ENCODE measurements around the gene LRRC8E.

DNA sequence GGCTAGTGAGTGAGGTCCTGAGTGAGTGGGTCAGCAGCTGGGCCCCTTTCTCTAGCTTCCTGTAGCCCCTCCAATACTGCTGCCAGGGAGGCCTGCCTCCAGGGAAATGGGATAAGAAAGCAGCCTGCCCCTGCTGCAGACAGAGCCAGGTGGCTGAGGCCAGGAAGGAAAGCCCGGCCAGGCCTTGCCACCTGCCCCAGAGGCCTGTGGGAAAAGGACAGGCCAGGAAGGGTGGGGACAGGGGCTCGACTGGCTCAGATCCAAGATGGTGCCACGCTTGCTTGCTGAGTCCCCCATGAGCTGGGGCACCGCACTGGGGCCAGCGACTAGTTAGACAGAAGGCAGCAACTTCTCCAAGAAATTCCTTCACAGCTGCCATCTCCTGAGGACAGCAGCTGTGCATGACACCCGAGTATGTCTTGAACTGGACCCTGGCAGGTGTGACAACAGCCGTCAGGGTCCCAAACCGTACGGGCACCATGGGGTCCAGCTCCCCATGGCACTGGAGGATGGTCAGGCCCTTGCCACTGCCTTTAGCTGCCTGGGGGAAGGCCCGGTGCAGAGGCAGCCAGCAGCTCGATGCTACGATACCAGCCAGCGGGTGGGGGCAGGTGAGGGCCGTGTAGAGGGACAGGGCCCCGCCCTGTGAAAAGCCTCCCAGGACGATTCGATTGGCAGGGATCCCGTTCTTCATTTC lies 9.1 kb upstream of the LRRC8E start:
- TF ChIP-seq, protein P1, sequence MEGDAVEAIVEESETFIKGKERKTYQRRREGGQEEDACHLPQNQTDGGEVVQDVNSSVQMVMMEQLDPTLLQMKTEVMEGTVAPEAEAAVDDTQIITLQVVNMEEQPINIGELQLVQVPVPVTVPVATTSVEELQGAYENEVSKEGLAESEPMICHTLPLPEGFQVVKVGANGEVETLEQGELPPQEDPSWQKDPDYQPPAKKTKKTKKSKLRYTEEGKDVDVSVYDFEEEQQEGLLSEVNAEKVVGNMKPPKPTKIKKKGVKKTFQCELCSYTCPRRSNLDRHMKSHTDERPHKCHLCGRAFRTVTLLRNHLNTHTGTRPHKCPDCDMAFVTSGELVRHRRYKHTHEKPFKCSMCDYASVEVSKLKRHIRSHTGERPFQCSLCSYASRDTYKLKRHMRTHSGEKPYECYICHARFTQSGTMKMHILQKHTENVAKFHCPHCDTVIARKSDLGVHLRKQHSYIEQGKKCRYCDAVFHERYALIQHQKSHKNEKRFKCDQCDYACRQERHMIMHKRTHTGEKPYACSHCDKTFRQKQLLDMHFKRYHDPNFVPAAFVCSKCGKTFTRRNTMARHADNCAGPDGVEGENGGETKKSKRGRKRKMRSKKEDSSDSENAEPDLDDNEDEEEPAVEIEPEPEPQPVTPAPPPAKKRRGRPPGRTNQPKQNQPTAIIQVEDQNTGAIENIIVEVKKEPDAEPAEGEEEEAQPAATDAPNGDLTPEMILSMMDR (IDR thresholded peaks at IDR 0.05 in 2 of 3, conservative IDR thresholded peaks at IDR 0.05 in 1 of 3; ENCODE audit: borderline replicate concordance in 1 of 3, insufficient read depth in 1 of 3, low read depth in 2 of 3, low read length in 2 of 3) = no peak
- TF ChIP-seq CBX3 (IDR thresholded peaks at IDR 0.05; ENCODE audit: low read depth) (no peak), POLR2AphosphoS5 (IDR thresholded peaks at IDR 0.05; ENCODE audit: low read depth, low read length) (no peak), POLR2A (IDR thresholded peaks at IDR 0.05; ENCODE audit: borderline replicate concordance, extremely low read depth, insufficient read depth, insufficient read length) (no peak), YY1 (IDR thresholded peaks at IDR 0.05; ENCODE audit: extremely low read depth, insufficient replicate concordance, low read depth, low read length) (no peak), SP1 (IDR thresholded peaks at IDR 0.05; ENCODE audit: low read depth) (no peak), EZH2 (IDR thresholded peaks at IDR 0.05) (no peak), FOSL1 (IDR thresholded peaks at IDR 0.05; ENCODE audit: low read depth) (no peak), SRF (IDR thresholded peaks at IDR 0.05; ENCODE audit: low read depth) (no peak), ZNF274 (IDR thresholded peaks at IDR 0.05; ENCODE audit: low read depth, low read length) (no peak)
- TF ChIP-seq, protein P2, sequence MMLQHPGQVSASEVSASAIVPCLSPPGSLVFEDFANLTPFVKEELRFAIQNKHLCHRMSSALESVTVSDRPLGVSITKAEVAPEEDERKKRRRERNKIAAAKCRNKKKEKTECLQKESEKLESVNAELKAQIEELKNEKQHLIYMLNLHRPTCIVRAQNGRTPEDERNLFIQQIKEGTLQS (IDR thresholded peaks at IDR 0.05) = no peak

Measured in HCT116 (cell line).